ENCODE measurements around the gene C1GALT1. TPM values are rescaled to one million over a fixed set of nuclear protein-coding genes. Genes with fewer than 3 reads are reported as not detected.
"Not testable (repeated sequence)": the region's sequence is repeated elsewhere in the genome, so short reads cannot be mapped to it uniquely, and the experiment has no call there.

C1GALT1 gene
- total and polyA plus RNA-seq, 9 donors, result 13.0 to 19.7 (median 15.2) TPM

GRCh38 chr7:7146837-7147236, 35.5 kb upstream of the C1GALT1 start:
- no peak overlapping the region for H3K4me3 ChIP-seq (ENCODE audit: low read length)
- H3K4me1 ChIP-seq (ENCODE audit: control insufficient read depth, insufficient read depth, low read length), result no peaks in the 10 kb centered on the region
- no peak overlapping the region for H3K27ac ChIP-seq (ENCODE audit: low read length)
- DNase-seq, result no peak
- peaks cover 3% of the 10 kb centered on the region for H3K9me3 ChIP-seq (replicated peaks; ENCODE audit: control insufficient read depth, low read depth, low read length)
- 88% methylated on average over 2 of the region's 3 CpGs for WGBS (ENCODE audit: insufficient coverage)
- H3K36me3 ChIP-seq (ENCODE audit: control insufficient read depth, insufficient read depth, low read length), result no peaks in the 10 kb centered on the region
- no peaks in the 10 kb centered on the region for H3K27me3 ChIP-seq (ENCODE audit: control insufficient read depth, insufficient read depth, low read length)

- H3K27me3 ChIP-seq (ENCODE audit: control insufficient read depth, insufficient read depth, low read length), result no peaks in the 10 kb centered on the region
- H3K27ac ChIP-seq (ENCODE audit: low read length), result no peak overlapping the region
- DNase-seq, result no peak
- H3K4me1 ChIP-seq (ENCODE audit: control insufficient read depth, insufficient read depth, low read length), result no peaks in the 10 kb centered on the region
- 100% methylated on average over 1 of the region's 7 CpGs for WGBS (ENCODE audit: insufficient coverage)
- no peaks in the 10 kb centered on the region for H3K36me3 ChIP-seq (ENCODE audit: control insufficient read depth, insufficient read depth, low read length)
- H3K9me3 ChIP-seq (replicated peaks; ENCODE audit: control insufficient read depth, low read depth, low read length), result peaks cover 3% of the 10 kb centered on the region
- H3K4me3 ChIP-seq (ENCODE audit: low read length), result no peak overlapping the region
These were observed 33.4 kb upstream of the C1GALT1 start for GRCh38 chr7:7148798-7149481.

GRCh38 chr7:7151285-7151684, 31.1 kb upstream of the C1GALT1 start:
- WGBS (ENCODE audit: insufficient coverage), result no CpG with 5 or more reads among the region's 3 CpGs
- DNase-seq, result no peak

GRCh38 chr7:7151865-7152264, 30.5 kb upstream of the C1GALT1 start:
- WGBS (ENCODE audit: insufficient coverage), result no CpG with 5 or more reads among the region's 1 CpG
- no peak for DNase-seq
- no peaks in the 10 kb centered on the region for H3K9me3 ChIP-seq (replicated peaks; ENCODE audit: control insufficient read depth, low read depth, low read length)
- no peaks in the 10 kb centered on the region for H3K36me3 ChIP-seq (ENCODE audit: control insufficient read depth, insufficient read depth, low read length)
- H3K27ac ChIP-seq (ENCODE audit: low read length), result no peak overlapping the region
- no peak overlapping the region for H3K4me3 ChIP-seq (ENCODE audit: low read length)
- no peaks in the 10 kb centered on the region for H3K4me1 ChIP-seq (ENCODE audit: control insufficient read depth, insufficient read depth, low read length)
- H3K27me3 ChIP-seq (ENCODE audit: control insufficient read depth, insufficient read depth, low read length), result no peaks in the 10 kb centered on the region

More at GRCh38 chr7:7151285-7151684, 31.1 kb upstream of the C1GALT1 start:
- no peaks in the 10 kb centered on the region for H3K36me3 ChIP-seq (ENCODE audit: control insufficient read depth, insufficient read depth, low read length)
- no peaks in the 10 kb centered on the region for H3K4me1 ChIP-seq (ENCODE audit: control insufficient read depth, insufficient read depth, low read length)
- no peaks in the 10 kb centered on the region for H3K27me3 ChIP-seq (ENCODE audit: control insufficient read depth, insufficient read depth, low read length)
- H3K4me3 ChIP-seq (ENCODE audit: low read length), result no peak overlapping the region
- H3K27ac ChIP-seq (ENCODE audit: low read length), result no peak overlapping the region
- no peaks in the 10 kb centered on the region for H3K9me3 ChIP-seq (replicated peaks; ENCODE audit: control insufficient read depth, low read depth, low read length)

DNA sequence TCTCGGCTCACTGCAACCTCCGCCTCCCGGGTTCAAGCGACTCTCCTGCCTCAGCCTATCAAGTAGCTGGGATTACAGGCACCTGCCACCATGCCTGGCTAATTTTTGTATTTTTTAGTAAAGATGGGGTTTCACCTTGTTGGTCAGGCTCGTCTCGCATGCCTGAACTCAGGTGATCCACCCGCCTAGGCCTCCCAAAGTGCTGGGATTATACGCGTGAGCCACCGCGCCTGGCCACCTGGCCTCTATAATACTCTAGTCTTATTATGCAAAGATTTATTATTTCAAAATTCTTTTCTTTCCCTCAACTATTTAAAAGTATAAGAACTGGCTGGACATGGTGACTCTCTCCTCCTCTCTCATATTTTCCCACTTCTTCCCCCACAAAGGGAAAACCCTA, 30.0 kb upstream of the C1GALT1 start:
- 98% methylated on average over 4 of the region's 11 CpGs for WGBS (ENCODE audit: insufficient coverage)
- DNase-seq, result no peak
- H3K4me3 ChIP-seq (ENCODE audit: low read length), result no peak overlapping the region

GRCh38 chr7:7154355-7154754, 28.0 kb upstream of the C1GALT1 start:
- WGBS (ENCODE audit: insufficient coverage), result no CpG with 5 or more reads among the region's 1 CpG

More for the DNA sequence above, 30.0 kb upstream of the C1GALT1 start:
- no peak overlapping the region for H3K27ac ChIP-seq (ENCODE audit: low read length)
- H3K36me3 ChIP-seq (ENCODE audit: control insufficient read depth, insufficient read depth, low read length), result no peaks in the 10 kb centered on the region
- no peaks in the 10 kb centered on the region for H3K9me3 ChIP-seq (replicated peaks; ENCODE audit: control insufficient read depth, low read depth, low read length)
- no peaks in the 10 kb centered on the region for H3K4me1 ChIP-seq (ENCODE audit: control insufficient read depth, insufficient read depth, low read length)
- H3K27me3 ChIP-seq (ENCODE audit: control insufficient read depth, insufficient read depth, low read length), result no peaks in the 10 kb centered on the region

DNA sequence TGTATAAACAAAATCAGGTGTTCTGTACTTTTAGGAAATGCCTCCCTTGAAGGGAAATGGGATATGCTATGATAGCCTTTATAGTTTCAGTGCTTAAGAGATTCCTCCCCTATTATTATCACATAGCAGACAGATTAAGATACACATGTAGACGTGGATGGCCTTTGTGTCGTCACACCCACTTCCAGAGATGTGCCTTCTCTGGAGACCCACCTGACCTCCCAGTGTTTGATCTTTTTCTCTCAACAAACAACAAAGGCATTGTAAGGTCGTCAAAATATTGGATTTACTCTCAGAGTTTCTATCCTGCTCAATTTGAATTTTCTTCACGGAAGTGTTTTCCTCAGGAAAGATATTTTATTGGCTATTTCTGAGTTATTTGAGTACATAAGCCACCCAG, 25.7 kb upstream of the C1GALT1 start:
- Histone ChIP-seq H3K27me3 (ENCODE audit: control insufficient read depth, insufficient read depth, low read length) (no peaks in the 10 kb centered on the region), H3K36me3 (ENCODE audit: control insufficient read depth, insufficient read depth, low read length) (no peaks in the 10 kb centered on the region), H3K27ac (ENCODE audit: low read length) (no peak overlapping the region), H3K9me3 (replicated peaks; ENCODE audit: control insufficient read depth, low read depth, low read length) (no peaks in the 10 kb centered on the region), H3K4me1 (ENCODE audit: control insufficient read depth, insufficient read depth, low read length) (no peaks in the 10 kb centered on the region), H3K4me3 (ENCODE audit: low read length) (no peak overlapping the region)
- DNase-seq, result no peak
- 61% methylated on average over 2 of the region's 4 CpGs for WGBS (ENCODE audit: insufficient coverage)

More at GRCh38 chr7:7154355-7154754, 28.0 kb upstream of the C1GALT1 start:
- not testable (repeated sequence) for H3K9me3 ChIP-seq (replicated peaks; ENCODE audit: control insufficient read depth, low read depth, low read length); H3K4me3 ChIP-seq (ENCODE audit: low read length); H3K27me3 ChIP-seq (ENCODE audit: control insufficient read depth, insufficient read depth, low read length); H3K4me1 ChIP-seq (ENCODE audit: control insufficient read depth, insufficient read depth, low read length); H3K27ac ChIP-seq (ENCODE audit: low read length); DNase-seq; H3K36me3 ChIP-seq (ENCODE audit: control insufficient read depth, insufficient read depth, low read length)

DNA sequence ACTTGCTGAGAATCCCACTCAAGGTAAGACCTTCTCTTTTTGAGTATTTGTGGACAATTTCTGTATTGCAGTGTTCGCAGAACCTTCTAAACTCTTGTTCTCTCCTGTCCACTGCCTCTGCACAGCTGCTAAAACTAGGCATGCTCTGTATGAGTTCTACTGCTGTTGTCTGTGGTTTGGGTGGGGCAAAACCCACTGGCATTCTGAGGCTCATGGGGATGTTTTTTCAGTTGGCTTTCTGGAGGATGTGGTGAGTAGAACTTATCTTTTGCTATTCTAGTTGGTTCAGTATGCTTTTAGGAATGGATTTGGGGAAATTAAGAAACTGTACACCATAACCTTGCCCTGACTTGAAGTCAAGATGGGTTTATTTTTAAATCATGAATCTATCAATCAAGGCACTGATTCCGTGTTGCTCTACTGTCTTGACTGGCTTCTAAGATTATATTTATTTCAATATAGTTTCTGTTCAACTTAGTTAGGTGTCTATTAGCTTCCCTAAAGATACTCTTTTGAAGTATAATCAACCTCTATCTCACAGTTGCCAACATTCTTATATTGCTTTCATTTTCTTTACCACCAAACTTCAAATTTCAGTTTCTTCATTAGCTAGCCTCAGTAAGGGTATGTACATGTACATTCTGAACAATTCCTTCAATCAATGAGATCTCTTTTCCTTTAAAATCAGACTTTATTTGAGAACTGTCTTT, 25.0 kb upstream of the C1GALT1 start:
- Histone ChIP-seq H3K27ac (ENCODE audit: low read length) (no peak overlapping the region), H3K4me3 (ENCODE audit: low read length) (no peak overlapping the region), H3K9me3 (replicated peaks; ENCODE audit: control insufficient read depth, low read depth, low read length) (no peaks in the 10 kb centered on the region), H3K4me1 (ENCODE audit: control insufficient read depth, insufficient read depth, low read length) (no peaks in the 10 kb centered on the region), H3K36me3 (ENCODE audit: control insufficient read depth, insufficient read depth, low read length) (no peaks in the 10 kb centered on the region), H3K27me3 (ENCODE audit: control insufficient read depth, insufficient read depth, low read length) (no peaks in the 10 kb centered on the region)
- DNase-seq, result peak; percentile 19
- no CpG with 5 or more reads among the region's 2 CpGs for WGBS (ENCODE audit: insufficient coverage)

DNA sequence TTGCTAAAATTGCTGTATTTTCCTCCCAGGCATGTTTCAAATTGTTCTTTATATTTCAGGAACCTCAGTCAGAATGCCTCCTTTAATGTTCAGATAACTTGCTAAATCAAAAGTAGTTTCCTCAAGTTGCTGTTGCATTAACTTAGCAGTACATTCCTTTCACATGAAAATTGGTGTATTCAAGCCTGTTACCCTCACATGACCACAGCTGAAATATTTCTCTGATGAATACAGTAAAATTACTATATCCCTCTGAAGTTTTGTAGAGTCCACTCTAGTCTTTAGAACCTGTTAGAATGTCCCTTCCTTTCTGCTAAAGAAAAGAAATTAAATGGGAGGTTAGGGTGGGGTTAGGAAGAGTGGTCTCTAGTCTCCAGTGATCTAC, 24.5 kb upstream of the C1GALT1 start:
- DNase-seq, result no peak
- Histone ChIP-seq H3K36me3 (ENCODE audit: control insufficient read depth, insufficient read depth, low read length) (no peaks in the 10 kb centered on the region), H3K27ac (ENCODE audit: low read length) (no peak overlapping the region), H3K27me3 (ENCODE audit: control insufficient read depth, insufficient read depth, low read length) (no peaks in the 10 kb centered on the region), H3K9me3 (replicated peaks; ENCODE audit: control insufficient read depth, low read depth, low read length) (no peaks in the 10 kb centered on the region), H3K4me1 (ENCODE audit: control insufficient read depth, insufficient read depth, low read length) (no peaks in the 10 kb centered on the region), H3K4me3 (ENCODE audit: low read length) (no peak overlapping the region)

GRCh38 chr7:7159063-7159658, 23.2 kb upstream of the C1GALT1 start:
- Histone ChIP-seq H3K36me3 (ENCODE audit: control insufficient read depth, insufficient read depth, low read length) (no peaks in the 10 kb centered on the region), H3K4me1 (ENCODE audit: control insufficient read depth, insufficient read depth, low read length) (no peaks in the 10 kb centered on the region), H3K27me3 (ENCODE audit: control insufficient read depth, insufficient read depth, low read length) (no peaks in the 10 kb centered on the region), H3K4me3 (ENCODE audit: low read length) (no peak overlapping the region), H3K27ac (ENCODE audit: low read length) (no peak overlapping the region), H3K9me3 (replicated peaks; ENCODE audit: control insufficient read depth, low read depth, low read length) (no peaks in the 10 kb centered on the region)
- WGBS (ENCODE audit: insufficient coverage), result 50% methylated on average over 2 of the region's 6 CpGs
- peak; percentile 4 for DNase-seq
